A549 (cell line): ENCODE measurements around the gene HOXA4. TPM values are rescaled to one million over a fixed set of nuclear protein-coding genes. Genes with fewer than 3 reads are reported as not detected.

Source experiments
- ATAC-seq, 2 experiments: fragments of 200-7000 bp in 1 of 2; fragments of >200 bp in 1 of 2; cut with Nextera tagmentation in 1 of 2; cut with Tn5 transposase in 1 of 2; 3 replicates each; pipeline versions ENCODE4 v1.8.0 to v1.9.1; 2018 to 2020; ENCODE audit warnings: mild to moderate bottlenecking in 1 of 2, moderate library complexity in 1 of 2
- CTCF ChIA-PET: fragments of 300-600 bp; sonication (Branson Sonifier 250); formaldehyde crosslinking; extraction: SDS; loops from one replicate; lab custom pipeline; 2021; ENCODE audit warnings: antibody characterized with exemption, inconsistent platforms; lab: Yijun Ruan, JAX
- POLR2A ChIA-PET: fragments of 350-600 bp; formaldehyde crosslinking; extraction: SDS; loops from one replicate; lab custom pipeline; 2021; ENCODE audit warnings: antibody characterized with exemption, inconsistent platforms; lab: Yijun Ruan, JAX
- DNase-seq, 2 experiments: peaks; one replicate each; pipeline versions ENCODE4 v3.0.0 to v3.0.0-alpha.2; 2011 to 2016; ENCODE audit warnings: low read depth in 1 of 2, low spot score in 1 of 2
- FAIRE-seq: peaks from 2 replicates; lab custom pipeline; 2011; peaks lifted over from hg19 to GRCh38; lab: Jason Lieb, UNC
- H3K27ac ChIP-seq, 2 experiments: fragments of >200 bp; sonication (Bioruptor Twin); formaldehyde crosslinking; 3 replicates each; pipeline ENCODE4 v1.5.1; 2016 to 2017
- H3K4me1 ChIP-seq: fragments of >200 bp; sonication (Bioruptor Twin); formaldehyde crosslinking; 3 replicates; pipeline ENCODE4 v1.6.1; 2016
- H3K4me2 ChIP-seq: fragments of >200 bp; sonication (Bioruptor Twin); formaldehyde crosslinking; 3 replicates; pipeline ENCODE4 v1.6.1; 2016
- H3K4me3 ChIP-seq: fragments of >200 bp; sonication (Bioruptor Twin); formaldehyde crosslinking; 3 replicates; pipeline ENCODE4 v1.5.1; 2016
- H3K9me3 ChIP-seq: fragments of >200 bp; sonication (Bioruptor Twin); formaldehyde crosslinking; 3 replicates; pipeline ENCODE4 v1.6.1; 2016
- CHD4 ChIP-seq: fragments of 200-600 bp; sonication (generic); IDR thresholded peaks from 2 replicates; pipeline ENCODE4 v1.6.1; 2016; ENCODE audit warnings: antibody characterized with exemption, mild to moderate bottlenecking, borderline replicate concordance
- ESRRA ChIP-seq: fragments of 150-350 bp; IDR thresholded peaks from 2 replicates; pipeline ENCODE4 v1.6.1; 2014; ENCODE audit warnings: mild to moderate bottlenecking, low read length, borderline replicate concordance
- GATA3 ChIP-seq: IDR thresholded peaks from 2 replicates; pipeline ENCODE4 v1.6.1; 2012; ENCODE audit warnings: borderline replicate concordance
- HOXA7 ChIP-seq: fragments of 250-450 bp; sonication (Bioruptor Pico); IDR thresholded peaks from 2 replicates; pipeline ENCODE4 v1.5.0; 2020; ENCODE audit warnings: mild to moderate bottlenecking, moderate library complexity
- JUN ChIP-seq, 2 experiments: fragments of >200 bp; sonication (Bioruptor Twin); formaldehyde crosslinking; IDR thresholded peaks; 2 replicates in 1 of 2; 3 replicates in 1 of 2; pipeline ENCODE4 v1.6.1; 2016 to 2017
- KDM1A ChIP-seq: fragments of 200-600 bp; sonication (generic); IDR thresholded peaks from 2 replicates; pipeline ENCODE4 v1.6.1; 2016; ENCODE audit warnings: low read depth, mild to moderate bottlenecking
- MAX ChIP-seq: IDR thresholded peaks from 2 replicates; pipeline ENCODE4 v1.6.1; 2012
- MAZ ChIP-seq: fragments of 150-350 bp; IDR thresholded peaks from 2 replicates; pipeline ENCODE4 v1.6.1; 2014; ENCODE audit warnings: antibody characterized with exemption, low read depth, low read length, borderline replicate concordance
- NPAS2 ChIP-seq: fragments of 250-450 bp; sonication (Bioruptor Pico); IDR thresholded peaks from 2 replicates; pipeline ENCODE4 v1.8.0; 2022; ENCODE audit warnings: mild to moderate bottlenecking, moderate library complexity, borderline replicate concordance
- NR3C1 ChIP-seq: fragments of >200 bp; sonication (Bioruptor Twin); formaldehyde crosslinking; IDR thresholded peaks from 3 replicates; pipeline ENCODE4 v1.6.1; 2017
- PHF8 ChIP-seq: fragments of 200-600 bp; sonication (generic); IDR thresholded peaks from 2 replicates; pipeline ENCODE4 v1.6.1; 2016; ENCODE audit warnings: low read depth, mild to moderate bottlenecking, antibody characterized with exemption, moderate library complexity, borderline replicate concordance
- ZFP36 ChIP-seq: fragments of 450-650 bp; IDR thresholded peaks from 2 replicates; pipeline ENCODE4 v1.6.1; 2014; ENCODE audit warnings: borderline replicate concordance; ENCODE audit not compliant: partially characterized antibody
- ZSCAN20 ChIP-seq: fragments of 250-450 bp; sonication (Bioruptor Pico); IDR thresholded peaks from 2 replicates; pipeline ENCODE4 v1.8.0; 2022; ENCODE audit warnings: mild to moderate bottlenecking, moderate library complexity
- WGBS: methylation state at CpG from one replicate; pipeline ENCODE4 v1.1.6; 2017; ENCODE audit errors: missing lambda C conversion rate; 5-methylcytosine and 5-hydroxymethylcytosine counted together
- polyA plus RNA-seq, 4 experiments: library from polyadenylated mRNA; depleted of rRNA in 3 of 4; stranded (reverse); fragments of >200 nt; fragmentation: RNase III in 1 of 4; extraction: RNeasy Plus Mini Kit Qiagen cat#74134 plus additional on column Dnase treatment in 1 of 4; gene quantifications; 2 replicates in 3 of 4; 3 replicates in 1 of 4; pipeline ENCODE4 v1.2.3, GENCODE V29; 2011 to 2017
- TF ChIP-seq, protein P1 (sequence below): fragments of 450-650 bp; IDR thresholded peaks from 2 replicates; pipeline ENCODE4 v1.6.1; 2014; ENCODE audit warnings: antibody characterized with exemption
- TF ChIP-seq, protein P2 (sequence below): fragments of 250-450 bp; sonication (Bioruptor Pico); IDR thresholded peaks from 2 replicates; pipeline ENCODE4 v1.5.0; 2021; ENCODE audit warnings: mild to moderate bottlenecking, moderate library complexity, borderline replicate concordance

HOXA4 gene
- polyA plus RNA-seq, 2 of the 4 experiments (the other 2 are of a cell fraction), result 2.1 to 2.6 TPM

DNA sequence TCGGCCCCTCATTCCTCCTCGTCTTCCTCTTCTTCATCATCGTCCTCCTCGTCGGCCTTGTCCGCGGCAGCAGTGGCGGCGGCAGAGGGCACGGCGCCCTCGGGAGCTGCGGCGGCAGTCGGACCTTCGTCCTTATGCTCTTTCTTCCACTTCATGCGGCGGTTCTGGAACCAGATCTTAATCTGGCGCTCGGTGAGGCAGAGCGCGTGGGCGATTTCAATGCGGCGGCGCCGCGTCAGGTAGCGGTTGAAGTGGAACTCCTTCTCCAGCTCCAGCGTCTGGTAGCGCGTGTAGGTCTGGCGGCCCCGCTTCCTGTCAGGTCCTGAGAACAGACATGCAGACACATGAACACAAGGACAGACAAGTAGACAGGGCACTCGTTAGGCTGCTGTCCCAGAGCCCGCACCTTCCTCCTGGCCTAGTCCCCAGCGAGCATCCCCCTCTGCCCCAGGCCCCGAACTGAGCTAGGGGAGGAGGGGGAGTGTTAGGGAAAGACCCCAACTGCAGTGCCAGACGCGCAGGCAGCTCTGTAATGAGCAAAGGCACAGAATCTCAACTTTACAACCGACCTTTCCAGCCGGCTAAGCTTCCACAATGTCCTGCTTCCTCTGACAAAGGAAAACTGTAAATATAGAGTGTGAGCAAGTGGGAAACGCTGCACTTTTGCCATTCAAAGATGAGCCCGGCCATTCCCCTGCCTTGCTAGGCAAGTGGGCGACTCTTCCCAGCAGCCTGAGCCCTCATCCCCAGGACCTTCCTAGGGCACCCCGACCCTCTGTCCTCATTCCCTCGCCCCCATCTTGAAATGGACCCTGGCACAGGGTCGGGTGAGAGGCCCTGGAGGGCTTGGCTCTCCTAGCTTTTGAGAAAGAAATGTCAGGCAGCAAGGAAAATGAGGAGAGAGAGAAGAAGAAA, 24.6 kb upstream of the HOXA4 start:
- no peak for FAIRE-seq
- peak overlapping the region; percentile 73 for H3K4me2 ChIP-seq
- no peak for TF ChIP-seq HOXA7 (CRISPR knock-in tag)
- no peak for TF ChIP-seq NPAS2
- no peak for ATAC-seq
- H3K4me3 ChIP-seq, result peak overlapping the region; percentile 51
- H3K9me3 ChIP-seq, result no peaks in the 10 kb centered on the region
- no peak for DNase-seq
- POLR2A ChIA-PET, result no interaction called here
- 91% methylated on average over 48 of the region's 48 CpGs for WGBS
- peak overlapping the region; percentile 74 to 85; a peak in 5 of 6 replicates for H3K27ac ChIP-seq
- CTCF ChIA-PET, result interaction anchor here (0.7 to 2.2 kb wide), 4 partner anchors 11 to 487 kb away, joined by 3 to 10 read pairs (median 4); partner anchors contain the start of gene HOXA5
- H3K4me1 ChIP-seq, result 0 out of 3 replicates have a peak, but pooled peaks cover 3% of the 10 kb centered on the region

DNA sequence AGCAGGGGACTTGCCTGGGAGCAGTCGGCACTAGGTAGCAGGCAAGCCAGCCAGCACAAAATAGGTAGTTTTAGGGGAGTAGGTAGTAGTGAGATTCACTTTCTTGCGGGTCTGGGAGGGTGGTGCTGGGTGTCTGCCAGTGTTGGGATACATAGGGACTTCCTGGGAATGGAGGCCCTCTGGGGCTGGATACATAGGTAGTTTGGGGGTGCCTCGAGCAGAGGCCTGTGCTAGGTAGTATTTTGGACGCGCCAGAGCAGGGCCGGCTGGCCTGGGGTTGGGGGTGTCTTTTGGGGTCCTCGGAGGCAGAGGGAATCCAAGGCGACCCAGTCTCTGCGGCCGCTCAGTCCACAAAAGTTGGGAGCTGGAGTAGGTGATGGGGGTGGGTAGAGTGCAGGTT, 23.8 kb upstream of the HOXA4 start:
- TF ChIP-seq MAX (no peak), KDM1A (no peak), JUN (IDR thresholded peaks at IDR 0.05) (no peak), ZFP36 (no peak)
- TF ChIP-seq, all 56 proteins: peak for 0
- 95% methylated on average over 10 of the region's 10 CpGs for WGBS
- FAIRE-seq (no peak), DNase-seq (no peak), ATAC-seq (no peak)
- ChIA-PET CTCF (interaction anchor here (0.9 to 2.2 kb wide), 4 partner anchors 11 to 473 kb away, joined by 3 to 10 read pairs (median 4); partner anchors contain the start of gene HOXA5), POLR2A (no interaction called here)
- Histone ChIP-seq H3K4me1 (peaks cover 9% of the 10 kb centered on the region), H3K4me2 (no peak overlapping the region), H3K9me3 (no peaks in the 10 kb centered on the region), H3K27ac (no peak overlapping the region), H3K4me3 (no peak overlapping the region)

- Histone ChIP-seq H3K4me2 (no peak overlapping the region), H3K4me1 (peaks cover 16% of the 10 kb centered on the region), H3K9me3 (no peaks in the 10 kb centered on the region), H3K4me3 (no peak overlapping the region), H3K27ac (no peak overlapping the region)
- 91% methylated on average over 3 of the region's 3 CpGs for WGBS
- ATAC-seq (no peak), FAIRE-seq (no peak), DNase-seq (no peak)
- CTCF ChIA-PET, result interaction anchor here (0.9 to 2.2 kb wide), 6 partner anchors 10 to 1063 kb away, joined by 3 to 10 read pairs (median 4); partner anchors contain the start of gene HOXA5
- TF ChIP-seq, protein P1, sequence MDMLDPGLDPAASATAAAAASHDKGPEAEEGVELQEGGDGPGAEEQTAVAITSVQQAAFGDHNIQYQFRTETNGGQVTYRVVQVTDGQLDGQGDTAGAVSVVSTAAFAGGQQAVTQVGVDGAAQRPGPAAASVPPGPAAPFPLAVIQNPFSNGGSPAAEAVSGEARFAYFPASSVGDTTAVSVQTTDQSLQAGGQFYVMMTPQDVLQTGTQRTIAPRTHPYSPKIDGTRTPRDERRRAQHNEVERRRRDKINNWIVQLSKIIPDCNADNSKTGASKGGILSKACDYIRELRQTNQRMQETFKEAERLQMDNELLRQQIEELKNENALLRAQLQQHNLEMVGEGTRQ, result no peak
- TF ChIP-seq HOXA7 (CRISPR knock-in tag), result no peak
- TF ChIP-seq MAZ, result no peak
- POLR2A ChIA-PET, result no interaction called here
Measured at GRCh38 chr7:27153526-27153925, 23.0 kb upstream of the HOXA4 start.

DNA sequence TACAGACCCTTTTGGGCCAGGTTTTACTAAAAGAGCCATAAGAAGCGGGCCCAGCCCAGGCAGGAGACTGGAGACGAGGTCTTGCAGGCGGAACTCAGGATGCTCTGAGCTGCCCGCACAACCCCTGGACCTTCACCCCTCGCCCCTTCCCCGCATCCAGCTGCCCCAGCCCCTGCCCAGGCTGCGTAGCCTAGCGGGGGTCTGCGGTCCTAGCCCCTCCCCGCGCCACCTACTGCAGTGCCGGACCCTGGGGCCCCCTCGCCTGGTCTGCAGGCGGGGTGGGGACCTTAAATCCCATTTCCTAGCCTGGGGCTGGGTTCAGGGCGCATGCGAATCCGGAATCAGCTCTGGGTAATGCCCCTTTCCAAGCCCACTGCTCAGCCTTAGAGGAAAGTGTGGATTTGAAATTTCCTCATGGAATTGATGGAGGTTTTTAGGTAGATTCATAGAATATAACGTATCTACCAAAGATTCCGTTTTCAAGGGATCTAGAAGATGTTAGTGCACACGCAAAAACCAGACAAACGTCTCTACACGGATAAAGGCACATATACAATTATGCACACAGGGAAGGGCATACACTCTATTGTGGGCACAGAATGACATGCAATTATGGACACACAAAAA, 22.4 kb upstream of the HOXA4 start:
- TF ChIP-seq GATA3 (no peak), ZFP36 (no peak), PHF8 (no peak), NR3C1 (no peak), CHD4 (no peak), ESRRA (no peak), NPAS2 (no peak), ZSCAN20 (no peak)
- TF ChIP-seq, protein P2, sequence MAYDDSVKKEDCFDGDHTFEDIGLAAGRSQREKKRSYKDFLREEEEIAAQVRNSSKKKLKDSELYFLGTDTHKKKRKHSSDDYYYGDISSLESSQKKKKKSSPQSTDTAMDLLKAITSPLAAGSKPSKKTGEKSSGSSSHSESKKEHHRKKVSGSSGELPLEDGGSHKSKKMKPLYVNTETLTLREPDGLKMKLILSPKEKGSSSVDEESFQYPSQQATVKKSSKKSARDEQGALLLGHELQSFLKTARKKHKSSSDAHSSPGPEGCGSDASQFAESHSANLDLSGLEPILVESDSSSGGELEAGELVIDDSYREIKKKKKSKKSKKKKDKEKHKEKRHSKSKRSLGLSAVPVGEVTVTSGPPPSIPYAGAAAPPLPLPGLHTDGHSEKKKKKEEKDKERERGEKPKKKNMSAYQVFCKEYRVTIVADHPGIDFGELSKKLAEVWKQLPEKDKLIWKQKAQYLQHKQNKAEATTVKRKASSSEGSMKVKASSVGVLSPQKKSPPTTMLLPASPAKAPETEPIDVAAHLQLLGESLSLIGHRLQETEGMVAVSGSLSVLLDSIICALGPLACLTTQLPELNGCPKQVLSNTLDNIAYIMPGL, result no peak
- POLR2A ChIA-PET, result no interaction called here
- H3K4me2 ChIP-seq, result no peak overlapping the region
- no peak for DNase-seq
- 94% methylated on average over 20 of the region's 22 CpGs for WGBS
- no peak for ATAC-seq
- no peaks in the 10 kb centered on the region for H3K9me3 ChIP-seq
- peaks cover 16% of the 10 kb centered on the region for H3K4me1 ChIP-seq
- CTCF ChIA-PET, result interaction anchor here (0.7 to 4.2 kb wide), 7 partner anchors 8 to 1062 kb away, joined by 3 to 36 read pairs (median 5); partner anchors contain the start of gene HOXA5
- H3K4me3 ChIP-seq, result no peak overlapping the region
- FAIRE-seq, result no peak
- no peak overlapping the region for H3K27ac ChIP-seq
